Measurements from ENCODE around the gene MNAT1.
A peak's percentile ranks its signal among the peaks of the same experiment; 100 is the strongest.

MNAT1 gene

GRCh38 chr14:60796434-60796833 lies 61.9 kb downstream of the MNAT1 start:
- H3K4me3 ChIP-seq (ENCODE audit: low read depth, low read length), result no peak overlapping the region
- in situ Hi-C loops (cut with HindIII; ENCODE audit: low pct_ligation_motif_present, low sequenced_read_pairs), result no loop called here
- no peak for DNase-seq
- H3K27ac ChIP-seq, result no peak overlapping the region
- no peaks in the 10 kb centered on the region for H3K27me3 ChIP-seq (replicated peaks)
- no peaks in the 10 kb centered on the region for H3K36me3 ChIP-seq (replicated peaks)
- TF ChIP-seq, protein P1, sequence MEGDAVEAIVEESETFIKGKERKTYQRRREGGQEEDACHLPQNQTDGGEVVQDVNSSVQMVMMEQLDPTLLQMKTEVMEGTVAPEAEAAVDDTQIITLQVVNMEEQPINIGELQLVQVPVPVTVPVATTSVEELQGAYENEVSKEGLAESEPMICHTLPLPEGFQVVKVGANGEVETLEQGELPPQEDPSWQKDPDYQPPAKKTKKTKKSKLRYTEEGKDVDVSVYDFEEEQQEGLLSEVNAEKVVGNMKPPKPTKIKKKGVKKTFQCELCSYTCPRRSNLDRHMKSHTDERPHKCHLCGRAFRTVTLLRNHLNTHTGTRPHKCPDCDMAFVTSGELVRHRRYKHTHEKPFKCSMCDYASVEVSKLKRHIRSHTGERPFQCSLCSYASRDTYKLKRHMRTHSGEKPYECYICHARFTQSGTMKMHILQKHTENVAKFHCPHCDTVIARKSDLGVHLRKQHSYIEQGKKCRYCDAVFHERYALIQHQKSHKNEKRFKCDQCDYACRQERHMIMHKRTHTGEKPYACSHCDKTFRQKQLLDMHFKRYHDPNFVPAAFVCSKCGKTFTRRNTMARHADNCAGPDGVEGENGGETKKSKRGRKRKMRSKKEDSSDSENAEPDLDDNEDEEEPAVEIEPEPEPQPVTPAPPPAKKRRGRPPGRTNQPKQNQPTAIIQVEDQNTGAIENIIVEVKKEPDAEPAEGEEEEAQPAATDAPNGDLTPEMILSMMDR (IDR thresholded peaks at IDR 0.05; ENCODE audit: low read depth, low read length, missing control alignments), result no peak

DNA sequence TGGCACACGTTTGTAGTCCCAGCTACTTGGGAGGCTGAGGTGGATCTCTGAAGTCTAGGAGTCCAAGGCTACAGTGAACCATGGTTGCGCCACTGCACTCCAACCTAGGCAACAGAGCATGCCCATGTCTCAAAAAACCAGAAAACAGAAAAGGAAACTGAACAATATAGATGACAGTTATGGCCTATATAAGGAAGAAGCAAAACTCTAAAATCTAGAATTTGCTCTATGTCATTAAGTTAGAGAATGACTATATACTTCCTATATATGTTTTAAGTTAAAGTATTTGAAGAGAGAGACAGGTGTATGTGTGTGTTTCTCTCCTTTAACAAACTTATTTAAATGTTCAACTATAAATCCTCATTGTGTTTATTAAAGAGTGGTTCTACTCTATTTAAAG lies 65.8 kb downstream of the MNAT1 start:
- Histone ChIP-seq H3K4me3 (ENCODE audit: low read depth, low read length) (no peak overlapping the region), H3K36me3 (replicated peaks) (no peaks in the 10 kb centered on the region), H3K27ac (no peak overlapping the region), H3K27me3 (replicated peaks) (no peaks in the 10 kb centered on the region)
- in situ Hi-C loops (cut with HindIII; ENCODE audit: low pct_ligation_motif_present, low sequenced_read_pairs), result no loop called here
- no peak for DNase-seq
- TF ChIP-seq, protein P1 (IDR thresholded peaks at IDR 0.05; ENCODE audit: low read depth, low read length, missing control alignments), result no peak

DNA sequence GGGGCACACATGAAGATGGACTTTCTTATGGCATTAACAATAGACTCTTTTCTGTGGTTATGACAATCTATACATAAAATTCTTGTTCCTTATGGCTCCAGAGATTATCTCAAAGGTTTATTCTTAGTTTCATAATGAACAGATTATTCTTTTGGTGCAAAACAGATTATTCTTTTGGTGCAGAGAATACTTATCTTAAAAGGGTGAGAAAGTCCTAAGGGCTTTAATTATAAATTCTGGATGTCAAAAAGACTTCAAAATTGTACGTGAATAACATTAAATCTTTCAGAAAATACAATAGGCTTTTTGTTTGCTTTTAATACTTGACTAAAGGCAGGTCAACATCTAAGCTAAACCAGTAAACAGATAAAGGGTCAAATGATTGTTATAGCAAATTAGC lies 69.3 kb downstream of the MNAT1 start:
- in situ Hi-C loops (cut with HindIII; ENCODE audit: low pct_ligation_motif_present, low sequenced_read_pairs), result no loop called here
- TF ChIP-seq, protein P1 (IDR thresholded peaks at IDR 0.05; ENCODE audit: low read depth, low read length, missing control alignments), result no peak
- no peak for DNase-seq
- H3K4me3 ChIP-seq (ENCODE audit: low read depth, low read length), result no peak overlapping the region
- no peaks in the 10 kb centered on the region for H3K27me3 ChIP-seq (replicated peaks)
- H3K27ac ChIP-seq, result no peak overlapping the region
- H3K36me3 ChIP-seq (replicated peaks), result peaks cover 2% of the 10 kb centered on the region

- TF ChIP-seq, protein P1 (IDR thresholded peaks at IDR 0.05; ENCODE audit: low read depth, low read length, missing control alignments), result peak; percentile 14
- in situ Hi-C loops (cut with HindIII; ENCODE audit: low pct_ligation_motif_present, low sequenced_read_pairs), result no loop called here
- Histone ChIP-seq H3K36me3 (replicated peaks) (peaks cover 2% of the 10 kb centered on the region), H3K4me3 (ENCODE audit: low read depth, low read length) (no peak overlapping the region), H3K27me3 (replicated peaks) (no peaks in the 10 kb centered on the region), H3K27ac (no peak overlapping the region)
- peak; percentile 55 for DNase-seq
These were observed 71.4 kb downstream of the MNAT1 start for GRCh38 chr14:60805841-60806430.

DNA sequence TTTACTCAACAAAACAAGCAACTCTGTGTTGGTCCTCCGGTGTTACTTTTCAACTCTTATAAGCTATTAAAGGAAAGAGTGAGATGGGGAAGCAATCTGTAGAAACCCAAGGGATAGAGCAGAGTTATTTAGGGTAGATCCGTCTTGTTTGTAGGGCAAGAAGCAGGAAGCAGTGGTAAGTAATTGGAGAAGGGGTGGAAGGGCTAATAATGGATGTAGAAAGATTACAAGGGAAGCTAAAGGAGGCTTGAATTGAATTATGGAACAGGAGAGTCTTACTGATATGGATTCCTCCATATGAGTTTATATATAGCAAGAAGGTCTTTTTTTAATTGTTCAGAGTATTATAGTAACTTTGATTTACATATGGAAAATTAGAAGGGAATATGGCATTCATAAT lies 72.7 kb downstream of the MNAT1 start:
- Histone ChIP-seq H3K4me3 (ENCODE audit: low read depth, low read length) (no peak overlapping the region), H3K36me3 (replicated peaks) (peaks cover 2% of the 10 kb centered on the region), H3K27ac (no peak overlapping the region), H3K27me3 (replicated peaks) (no peaks in the 10 kb centered on the region)
- TF ChIP-seq, protein P1 (IDR thresholded peaks at IDR 0.05; ENCODE audit: low read depth, low read length, missing control alignments), result no peak
- no peak for DNase-seq
- in situ Hi-C loops (cut with HindIII; ENCODE audit: low pct_ligation_motif_present, low sequenced_read_pairs), result no loop called here

DNA sequence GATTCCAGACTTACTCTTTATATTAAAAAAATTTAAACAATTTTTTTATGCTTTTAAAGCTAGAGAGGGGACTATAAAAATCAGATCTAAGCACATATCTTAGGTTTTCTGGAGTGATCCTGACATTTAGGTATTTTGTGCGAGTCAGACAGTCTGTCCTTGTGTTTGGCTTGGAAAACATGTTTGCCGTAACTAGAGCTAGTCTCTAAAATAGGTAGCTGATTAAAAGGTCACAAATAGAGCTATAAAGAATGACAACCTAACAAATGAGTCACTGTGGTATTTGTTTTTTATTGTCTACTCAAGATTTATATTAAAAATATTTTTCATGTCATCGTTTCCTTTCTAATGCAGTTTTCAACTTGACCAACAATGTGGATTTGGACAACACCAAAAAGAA lies 73.4 kb downstream of the MNAT1 start:
- no peak overlapping the region for H3K4me3 ChIP-seq (ENCODE audit: low read depth, low read length)
- TF ChIP-seq, protein P1 (IDR thresholded peaks at IDR 0.05; ENCODE audit: low read depth, low read length, missing control alignments), result no peak
- H3K27me3 ChIP-seq (replicated peaks), result no peaks in the 10 kb centered on the region
- peak; percentile 6 for DNase-seq
- no peak overlapping the region for H3K27ac ChIP-seq
- in situ Hi-C loops (cut with HindIII; ENCODE audit: low pct_ligation_motif_present, low sequenced_read_pairs), result no loop called here
- peaks cover 7% of the 10 kb centered on the region for H3K36me3 ChIP-seq (replicated peaks)

All from brain microvascular endothelial cell (primary cell).